Hepatocyte (in vitro differentiated cells): Measurements from ENCODE around the gene HS3ST4.

Experiments used
- CTCF ChIP-seq: fragments of 200-600 bp; sonication (generic); IDR thresholded peaks from 2 replicates; pipeline ENCODE4 v1.5.1; 2016; ENCODE audit warnings: antibody characterized with exemption, mild to moderate bottlenecking; ENCODE audit not compliant: poor library complexity
- EZH2 ChIP-seq: fragments of 200-600 bp; sonication (generic); IDR thresholded peaks from 2 replicates; pipeline ENCODE4 v1.6.1; 2016; ENCODE audit warnings: antibody characterized with exemption, mild to moderate bottlenecking, borderline replicate concordance

- TF ChIP-seq CTCF, result no peak
- TF ChIP-seq EZH2, result no peak
Measured at GRCh38 chr16:25877103-25877502, 185.3 kb downstream of the HS3ST4 start.
